NCI-H82 (cell line): ENCODE data around the gene XG.
"Not testable (repeated sequence)": the region's sequence is repeated elsewhere in the genome, so short reads cannot be mapped to it uniquely, and the experiment has no call there.

Experiments used
- DNase-seq: peaks from one replicate; lab custom pipeline; 2025; lab: John Stamatoyannopoulos, UW

Gene XG, protein sequence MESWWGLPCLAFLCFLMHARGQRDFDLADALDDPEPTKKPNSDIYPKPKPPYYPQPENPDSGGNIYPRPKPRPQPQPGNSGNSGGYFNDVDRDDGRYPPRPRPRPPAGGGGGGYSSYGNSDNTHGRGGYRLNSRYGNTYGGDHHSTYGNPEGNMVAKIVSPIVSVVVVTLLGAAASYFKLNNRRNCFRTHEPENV

DNA sequence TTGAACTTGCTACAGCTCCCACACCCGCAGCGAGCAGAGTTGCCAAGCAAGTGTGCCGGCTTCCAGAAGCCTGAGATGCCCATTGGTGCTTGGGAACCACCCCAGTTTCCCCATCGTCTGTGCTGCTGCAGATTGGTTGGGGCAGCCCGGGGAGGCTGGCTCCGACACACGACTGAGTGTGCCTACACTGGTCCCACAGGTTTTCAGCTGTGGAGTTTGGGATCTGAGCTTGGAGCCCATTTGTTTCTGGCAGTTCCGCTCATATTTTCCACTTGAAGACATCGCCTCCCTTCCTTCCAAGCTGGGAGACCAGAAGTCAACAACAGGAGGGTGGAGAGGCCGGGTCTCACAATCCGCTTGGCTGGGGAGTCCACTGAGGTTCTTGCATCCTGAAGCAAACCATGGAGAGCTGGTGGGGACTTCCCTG, at the start of gene XG:
Gene XG (plus strand): TSS at position 167 of the 427 bp plus-strand sequence. CDS start 235 bp downstream, at position 402.
- DNase-seq, result not testable (repeated sequence)

DNA sequence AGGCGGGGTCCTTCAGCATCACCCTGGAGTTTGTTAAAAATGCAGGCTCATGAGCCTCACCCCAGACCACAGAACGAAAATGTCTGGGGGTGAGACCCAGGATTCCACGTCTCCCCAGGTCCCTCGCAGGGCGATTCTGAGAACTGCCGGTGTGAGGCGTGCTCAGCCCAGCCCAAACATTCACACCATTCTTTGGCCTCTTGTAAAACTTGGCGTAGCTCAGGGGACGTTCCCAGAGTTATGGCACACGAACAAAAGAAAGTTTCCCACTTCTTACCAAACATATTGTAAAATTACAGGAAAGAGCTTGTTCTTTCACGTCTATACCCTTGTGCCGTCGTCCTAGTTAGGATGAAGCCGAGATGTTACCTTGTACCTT, 47.9 kb upstream of the XG start:
- DNase-seq, result no peak

DNA sequence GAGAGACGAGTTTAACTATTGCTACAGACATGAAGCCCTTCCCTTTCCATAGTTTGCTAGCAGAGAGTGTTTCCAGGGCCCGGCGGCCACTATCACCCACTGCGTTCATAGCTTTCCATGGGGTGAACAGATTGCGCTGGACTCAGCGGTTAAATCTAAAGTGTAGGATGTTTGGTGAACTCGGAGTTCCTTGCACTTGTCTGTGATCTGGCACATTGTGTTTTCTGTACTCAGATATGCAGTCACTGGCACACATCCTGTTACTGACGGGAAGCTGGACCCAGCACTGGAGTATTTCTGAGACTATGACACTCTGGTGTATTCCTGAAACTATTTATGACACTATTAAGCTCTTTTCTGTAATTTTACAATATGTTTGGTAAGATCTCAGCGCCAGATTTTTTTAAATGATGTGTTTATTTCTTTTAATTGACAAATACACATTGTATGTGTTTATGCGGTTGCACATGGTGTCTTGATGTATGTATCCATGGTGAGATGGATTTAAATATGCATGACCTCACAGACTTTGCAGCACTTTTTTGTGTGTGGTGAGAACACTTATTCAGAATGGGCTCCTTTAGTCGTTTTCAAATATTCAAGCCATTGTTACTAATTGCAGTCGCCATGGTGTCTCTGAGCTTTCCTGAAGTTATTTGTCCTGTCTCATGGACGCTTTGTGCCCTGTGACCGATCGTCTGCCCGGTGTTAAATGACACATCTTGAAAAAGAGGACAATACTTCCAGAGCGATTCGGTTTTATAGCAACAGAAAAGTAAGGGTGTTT, 46.6 kb upstream of the XG start:
- DNase-seq, result no peak

DNA sequence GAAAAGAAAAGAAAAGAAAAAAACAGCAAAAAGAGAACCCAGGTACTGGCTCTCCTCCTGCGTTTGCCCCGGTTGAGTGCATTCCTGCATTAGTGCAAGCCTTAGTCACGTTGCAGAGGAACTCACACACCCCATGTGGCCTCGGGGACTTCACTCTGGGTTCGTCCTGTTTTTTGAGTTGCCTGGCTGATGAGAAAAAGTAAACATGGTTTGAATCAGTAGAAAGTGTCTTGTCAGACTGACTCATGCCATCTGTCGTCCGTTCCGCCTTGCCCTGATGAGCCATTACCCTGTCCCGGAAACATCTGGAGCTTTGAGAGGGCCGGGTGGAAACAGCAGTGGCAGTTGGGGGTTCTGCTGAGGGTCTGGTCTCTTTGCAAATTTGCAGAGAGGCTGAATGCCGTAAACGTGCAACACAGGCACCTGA, 44.5 kb upstream of the XG start:
- no peak for DNase-seq

DNA sequence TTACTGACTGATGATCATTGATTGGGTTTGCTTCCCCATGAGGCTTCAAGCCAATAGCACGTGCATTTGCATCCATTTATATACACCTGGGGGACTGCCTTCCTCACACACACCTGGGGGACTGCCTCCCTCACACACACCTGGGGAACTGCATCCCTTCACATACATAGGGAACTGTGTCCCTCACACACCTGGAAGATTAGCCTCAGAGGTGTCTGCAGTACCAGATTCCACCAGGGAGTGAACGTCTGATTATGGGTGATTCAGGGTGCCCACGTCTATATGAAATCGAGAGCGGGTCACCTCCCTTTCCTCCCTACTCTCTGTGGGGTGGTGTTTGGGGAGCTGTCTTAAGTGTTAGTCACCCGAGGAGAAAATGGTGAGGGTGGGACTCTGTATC, 43.8 kb upstream of the XG start:
- DNase-seq, result no peak

DNA sequence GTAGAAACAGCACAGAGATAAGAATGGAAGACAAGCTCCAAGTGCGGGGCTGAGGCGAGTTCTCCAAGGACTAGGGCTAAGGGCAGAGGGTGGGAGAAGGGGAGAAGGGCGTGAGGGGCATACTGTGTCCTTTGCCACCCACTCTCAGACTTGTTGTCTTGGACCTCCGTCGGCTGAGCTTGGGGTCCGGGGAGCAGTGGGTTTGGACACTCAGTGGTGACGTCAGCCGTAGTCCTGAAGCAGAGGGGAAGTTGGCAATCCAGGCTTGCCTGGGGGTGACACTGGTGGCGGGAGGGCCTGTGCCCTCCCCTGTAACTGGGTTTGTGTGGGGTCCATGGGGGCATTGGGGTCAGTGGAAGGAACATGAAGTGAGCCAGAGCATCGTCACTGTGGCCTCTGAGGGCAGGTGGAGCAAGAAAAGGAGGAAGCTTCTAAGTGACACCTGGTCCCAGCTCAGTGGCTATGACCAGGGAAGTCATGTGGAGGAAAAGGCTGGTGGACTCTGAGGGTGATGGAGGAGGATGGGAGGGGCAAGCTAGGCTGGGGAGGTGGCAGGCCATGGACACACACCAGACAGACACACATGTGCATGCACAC, 43.1 kb upstream of the XG start:
- no peak for DNase-seq

DNA sequence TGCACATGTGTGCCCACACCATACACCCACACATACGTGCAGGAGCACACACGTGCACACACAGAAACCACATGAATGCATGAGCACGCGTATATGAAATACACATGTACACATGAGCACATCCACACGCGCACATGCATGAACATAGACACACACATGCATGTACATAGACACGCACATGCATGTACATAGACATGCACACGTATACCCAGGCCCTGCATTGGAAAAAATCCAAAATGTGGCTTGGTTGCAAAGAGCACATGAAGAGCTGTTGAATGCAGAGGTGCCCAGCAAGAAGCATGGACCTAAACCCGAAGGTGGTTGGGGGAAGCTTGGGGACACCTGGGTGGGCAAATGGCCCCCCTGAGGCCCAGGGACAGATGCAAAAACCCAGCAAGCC, 42.3 kb upstream of the XG start:
- DNase-seq, result no peak

DNA sequence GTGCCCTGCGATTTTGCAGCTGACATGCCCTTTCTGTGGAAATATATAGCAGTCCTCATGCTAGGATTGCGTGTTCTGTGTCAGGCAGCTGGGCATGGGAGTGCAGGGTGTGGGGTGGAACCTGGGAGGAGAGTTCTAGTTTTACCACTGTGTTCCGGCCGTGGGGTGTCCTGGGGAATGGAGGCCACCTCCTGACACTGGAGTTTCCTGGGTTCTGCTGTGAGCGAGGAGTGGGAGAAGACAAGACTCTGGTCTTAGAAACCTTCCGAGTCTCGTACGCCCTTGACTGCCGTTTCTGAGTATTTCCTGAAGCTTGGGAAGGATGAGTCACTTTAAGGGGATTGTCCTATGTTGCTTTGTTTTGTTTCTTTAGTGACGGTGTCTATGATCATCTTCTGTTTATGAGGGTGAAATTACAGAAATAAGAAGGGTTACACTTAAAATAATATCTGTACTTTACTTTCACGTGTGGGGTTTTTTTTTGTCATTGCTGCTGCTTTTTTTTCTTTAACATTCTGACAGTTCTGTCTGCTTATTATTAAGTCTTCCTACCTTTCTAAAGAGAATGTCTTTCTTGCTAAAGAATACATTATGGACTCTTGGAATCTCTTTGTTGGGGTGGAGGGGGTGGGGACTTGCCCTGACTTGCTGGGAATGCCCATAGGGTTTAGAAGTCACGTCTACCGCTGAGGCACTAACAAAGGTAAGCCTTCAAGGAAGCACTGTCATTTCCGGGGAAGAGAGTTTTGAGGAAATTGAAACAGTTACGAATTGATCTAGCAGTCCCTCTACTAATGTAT, 41.6 kb upstream of the XG start:
- no peak for DNase-seq

DNA sequence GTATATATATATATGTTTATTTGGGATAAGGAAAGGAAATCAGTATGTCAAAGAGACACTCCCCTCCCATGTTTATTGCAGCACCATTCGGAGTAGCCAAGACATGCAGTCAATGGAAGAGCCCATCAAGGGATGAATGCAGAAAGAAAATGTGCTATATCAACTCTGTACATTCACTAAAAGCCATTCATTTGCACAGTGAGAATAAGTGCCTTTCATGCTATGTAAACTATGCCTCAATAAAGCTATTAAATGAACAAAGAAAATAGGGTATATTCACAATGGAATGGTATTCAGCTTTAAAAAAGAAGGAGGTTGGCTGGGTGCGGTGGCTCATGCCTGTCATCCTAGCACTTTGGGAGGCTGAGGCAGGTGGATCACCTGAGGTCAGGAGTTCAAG, 40.4 kb upstream of the XG start:
- DNase-seq, result no peak

DNA sequence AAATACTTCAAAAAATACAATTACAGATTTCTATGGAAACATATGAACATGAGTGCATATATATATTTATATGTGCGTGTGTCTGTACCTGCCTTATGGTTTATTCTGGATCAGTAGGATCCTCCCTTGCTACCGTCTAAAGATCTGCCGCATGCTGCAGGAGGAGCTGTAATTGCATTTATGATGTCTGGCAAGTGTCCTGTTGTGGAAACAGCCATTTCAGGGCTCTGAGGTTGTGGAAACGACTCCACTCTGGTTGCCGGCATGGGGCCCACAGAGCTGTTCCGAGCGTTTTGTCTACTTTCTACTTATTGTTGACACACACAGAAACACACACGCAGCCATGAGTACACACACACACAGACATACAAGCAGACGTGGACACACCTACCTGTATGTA, 39.4 kb upstream of the XG start:
- DNase-seq, result no peak

DNA sequence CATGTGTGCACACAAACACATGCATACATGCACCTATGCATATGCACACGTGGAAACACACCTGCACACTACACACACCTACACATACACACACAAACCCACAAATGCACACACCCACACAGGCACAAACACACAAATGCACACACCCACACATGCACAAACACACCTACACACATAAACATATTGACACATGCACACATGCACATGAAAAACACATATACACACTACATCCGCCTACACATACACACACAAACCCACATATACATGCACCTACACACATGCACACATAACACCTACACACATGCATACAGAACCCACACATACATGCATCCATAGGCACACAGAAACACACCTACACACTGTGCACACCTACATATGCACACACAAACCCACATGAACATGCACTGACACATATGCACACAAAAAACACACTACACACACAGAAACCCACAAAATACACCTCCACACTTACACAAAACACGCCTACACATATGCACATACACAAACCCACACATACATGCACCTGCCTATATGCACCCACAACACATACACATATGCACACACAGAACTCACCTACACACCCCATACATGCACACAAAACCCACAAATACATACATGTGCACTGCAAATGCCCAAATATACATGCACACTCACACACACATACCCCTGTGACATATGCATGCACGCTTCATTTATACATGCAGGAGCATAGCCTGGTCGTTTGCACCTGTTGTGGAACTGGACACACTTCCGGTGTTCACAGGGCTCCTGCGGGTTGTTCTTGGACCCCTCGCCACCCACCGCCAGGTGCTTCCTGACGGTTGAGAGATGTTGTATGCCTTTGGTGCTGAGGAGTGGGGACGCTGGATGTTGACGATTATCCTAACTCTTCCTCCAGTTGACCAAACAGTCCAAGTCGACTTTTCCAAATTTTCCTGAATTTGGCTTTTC, 38.7 kb upstream of the XG start:
- DNase-seq, result no peak

DNA sequence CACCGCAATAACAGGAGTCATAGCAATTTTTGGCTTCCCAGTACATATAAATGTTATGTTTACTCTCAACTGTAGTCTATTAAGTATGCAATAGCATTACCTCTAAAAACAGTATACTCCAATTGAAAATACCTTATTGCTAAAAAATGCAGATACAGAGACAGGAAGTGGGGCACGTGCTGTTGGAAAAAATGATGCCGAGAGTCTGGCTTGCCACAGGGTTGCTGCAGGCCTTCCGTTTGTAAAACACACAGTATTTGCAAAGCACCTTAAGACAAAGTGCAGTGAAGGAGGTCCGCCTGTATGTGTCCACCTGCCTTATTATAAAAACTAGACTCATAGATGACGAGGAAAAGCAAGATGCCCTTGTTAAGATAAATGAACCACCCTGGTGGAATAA, 37.3 kb upstream of the XG start:
- DNase-seq, result no peak

DNA sequence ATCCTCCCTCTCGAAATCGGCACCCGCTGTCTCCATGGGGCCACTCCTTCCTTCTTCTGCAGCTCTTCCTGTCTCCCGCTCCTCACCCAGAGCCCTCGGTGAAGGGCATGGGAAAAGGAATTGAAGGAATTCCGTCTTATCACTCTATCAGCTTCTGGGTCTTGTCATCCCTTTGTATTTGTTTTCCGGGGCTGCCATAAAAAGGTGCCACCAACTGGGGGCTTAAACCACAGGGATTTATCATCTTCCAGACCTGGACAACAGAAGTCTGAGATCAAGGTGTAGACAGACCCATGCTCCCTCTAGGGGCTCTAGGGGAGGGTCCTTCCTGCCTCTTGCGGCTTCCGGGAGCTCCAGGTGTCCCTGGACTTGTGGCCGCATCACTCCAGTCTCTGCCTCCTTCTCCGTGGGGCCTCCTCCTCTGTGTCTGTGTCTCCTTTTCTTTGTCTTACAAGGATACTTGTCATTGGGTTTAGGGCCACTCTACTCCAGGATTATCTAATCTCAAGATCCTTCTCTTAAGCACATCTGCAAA, 36.7 kb upstream of the XG start:
- DNase-seq, result no peak

DNA sequence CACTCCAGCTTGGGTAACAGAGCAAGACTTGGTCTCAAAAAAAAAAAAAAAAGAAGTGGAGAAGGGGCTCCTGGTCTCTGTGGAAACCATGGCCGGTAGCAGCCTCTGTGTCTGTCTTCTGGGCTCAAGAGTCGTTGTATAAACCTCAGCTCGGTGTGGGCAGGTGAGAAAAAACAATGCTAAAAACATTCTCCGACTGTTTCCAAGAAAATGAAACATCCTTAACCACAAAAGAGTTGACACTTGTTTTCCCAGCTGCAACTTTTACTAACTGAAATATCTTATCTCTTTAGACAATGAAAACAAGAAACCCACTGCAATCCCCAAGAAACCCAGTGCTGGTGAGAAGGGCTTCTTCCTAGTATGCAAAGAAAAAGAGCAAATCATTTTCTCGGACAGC, 34.5 kb upstream of the XG start:
- DNase-seq, result no peak

DNA sequence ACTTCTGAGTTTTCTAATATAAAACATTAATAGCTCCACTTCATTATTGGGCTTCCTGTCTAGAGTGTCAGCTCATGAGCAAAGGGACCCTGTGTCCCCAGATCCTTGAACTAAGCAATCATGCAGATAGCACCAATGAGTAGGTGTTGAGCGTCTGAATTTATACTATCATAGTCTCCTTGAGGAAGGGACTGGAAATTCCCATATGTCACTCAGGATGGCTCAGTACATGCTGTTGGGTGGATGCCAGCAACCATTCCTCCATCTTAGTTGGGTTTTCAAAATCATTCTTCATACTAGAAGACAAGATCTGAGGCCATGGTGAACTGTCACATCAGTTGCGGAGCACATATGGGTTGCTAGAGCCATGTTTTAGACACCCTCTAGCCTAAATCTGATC, 33.0 kb upstream of the XG start:
- no peak for DNase-seq

DNA sequence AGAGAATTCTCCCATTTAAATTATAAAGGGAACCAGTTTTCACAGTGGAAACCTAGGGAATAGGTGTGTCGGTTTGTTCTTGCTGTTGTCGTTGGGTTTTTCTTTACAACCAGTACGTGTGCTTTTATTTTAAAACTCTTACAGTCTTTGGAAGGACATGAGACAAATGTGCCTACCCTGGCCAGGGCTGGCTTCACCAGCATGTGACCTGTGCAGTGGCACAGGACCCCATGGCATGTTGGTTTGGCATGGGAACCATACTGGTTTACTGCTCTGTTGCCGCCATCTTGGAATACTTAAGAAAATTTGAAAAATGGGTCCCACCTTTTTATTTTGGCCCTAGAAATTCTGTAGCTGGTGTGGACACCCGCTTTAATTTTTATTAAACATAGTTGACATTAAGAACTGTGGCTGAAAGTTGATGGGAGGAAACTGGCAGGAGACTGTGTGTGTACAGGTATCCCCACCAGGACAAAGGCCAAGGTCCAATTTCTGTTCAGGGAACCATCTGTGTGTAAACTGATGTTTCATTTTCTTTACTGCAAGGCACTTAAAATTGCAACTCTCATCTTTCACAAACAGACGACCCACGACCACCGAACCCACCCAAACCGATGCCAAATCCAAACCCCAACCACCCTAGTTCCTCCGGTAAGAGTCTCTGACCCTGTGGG, 31.9 kb upstream of the XG start:
- DNase-seq, result no peak

DNA sequence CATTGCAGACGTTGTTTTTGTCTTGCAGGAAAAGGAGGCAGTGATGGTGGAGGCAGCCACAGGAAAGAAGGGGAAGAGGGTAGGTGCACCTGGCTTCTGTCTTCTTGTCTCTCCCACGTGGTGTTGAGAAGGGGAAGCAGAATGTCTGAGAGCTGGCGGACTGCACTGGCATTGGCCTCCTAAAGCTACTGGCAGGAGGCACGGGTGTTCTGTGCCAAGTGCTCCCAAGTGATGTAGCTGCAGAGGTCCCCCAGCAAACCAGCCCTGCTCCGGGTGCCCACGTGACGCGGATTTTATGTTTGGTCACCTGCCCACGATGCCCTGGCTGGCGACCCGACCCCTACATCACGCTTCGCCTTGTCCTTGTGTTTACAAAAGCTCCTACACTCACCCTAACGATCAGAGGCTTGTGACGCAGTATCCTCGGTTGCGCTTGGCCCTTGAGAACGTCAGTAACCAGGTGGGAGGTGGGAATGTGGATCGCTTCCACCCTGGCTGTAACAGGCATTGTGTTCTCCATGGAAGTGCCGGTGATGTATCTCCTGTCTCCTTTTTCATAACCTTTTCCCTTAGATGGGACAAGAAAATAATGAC, 28.5 kb upstream of the XG start:
- no peak for DNase-seq

DNA sequence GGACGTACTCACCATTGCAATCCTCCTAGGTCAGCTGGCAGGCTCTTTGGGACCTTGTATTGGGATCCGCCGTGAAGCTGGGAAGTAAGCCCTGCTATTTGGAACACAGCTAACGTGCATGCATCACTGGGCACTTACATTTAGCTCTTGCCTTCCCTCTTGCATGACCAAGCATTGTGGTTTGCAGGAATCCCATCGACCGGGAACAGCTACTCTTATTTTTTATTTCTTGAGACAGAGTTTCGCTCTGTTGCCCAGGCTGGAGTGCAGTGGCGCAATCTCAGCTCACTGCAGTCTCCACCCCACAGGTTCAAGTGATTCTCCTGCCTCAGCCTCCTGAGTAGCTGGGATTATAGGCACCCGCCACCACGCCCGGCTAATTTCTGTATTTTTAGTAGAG, 24.6 kb upstream of the XG start:
- DNase-seq, result not testable (repeated sequence)

DNA sequence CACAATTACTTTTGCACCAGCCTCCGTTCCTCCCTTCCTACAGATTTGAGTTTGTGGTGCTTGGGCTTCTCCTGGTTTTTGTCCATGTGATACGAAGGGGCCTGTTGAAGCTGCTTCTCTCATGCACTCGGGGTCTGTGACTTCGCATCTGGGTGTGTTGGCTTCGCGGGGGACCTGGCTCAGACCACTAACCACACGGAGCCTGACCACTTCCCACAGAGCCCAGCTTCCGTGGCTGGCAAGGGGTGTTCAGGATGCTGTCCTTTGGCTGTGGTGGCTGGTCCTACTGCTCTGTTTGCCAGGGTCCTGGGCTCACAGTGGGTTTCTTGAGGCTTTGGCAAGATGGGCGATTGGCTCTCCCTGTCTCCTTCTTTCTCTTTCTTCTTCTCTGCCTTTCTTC, 19.8 kb upstream of the XG start:
- no peak for DNase-seq

DNA sequence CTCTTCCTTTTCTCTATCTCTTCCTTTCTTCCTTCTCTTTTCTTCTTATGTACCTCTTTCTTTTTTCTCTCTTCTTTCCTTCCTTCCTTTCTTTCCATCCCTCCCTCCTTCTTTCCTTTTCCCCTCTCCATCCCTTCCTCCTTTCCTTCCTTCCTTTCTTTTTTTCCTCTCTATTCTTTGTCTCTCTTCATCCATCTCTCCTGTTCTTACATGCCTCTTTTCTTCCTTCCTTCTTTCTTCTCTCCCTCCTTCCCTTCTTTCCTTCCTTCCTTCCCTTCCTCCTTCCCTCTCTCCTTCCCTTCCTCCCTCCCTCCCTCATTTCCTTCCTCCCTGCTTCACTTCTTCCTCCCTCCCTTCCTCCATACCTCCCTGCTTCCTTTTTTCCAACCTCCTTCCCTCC, 19.2 kb upstream of the XG start:
- DNase-seq, result no peak
